CD4-positive, alpha-beta T cell treated with Interleukin-12 subunit alpha and Interleukin-12 subunit beta, for 1 hour (primary cell): ENCODE results near the gene CYLD.

ENCODE experiments used
- DNase-seq: peaks from one replicate; pipeline ENCODE4 v3.0.0-alpha.2; 2020

Gene CYLD

DNA sequence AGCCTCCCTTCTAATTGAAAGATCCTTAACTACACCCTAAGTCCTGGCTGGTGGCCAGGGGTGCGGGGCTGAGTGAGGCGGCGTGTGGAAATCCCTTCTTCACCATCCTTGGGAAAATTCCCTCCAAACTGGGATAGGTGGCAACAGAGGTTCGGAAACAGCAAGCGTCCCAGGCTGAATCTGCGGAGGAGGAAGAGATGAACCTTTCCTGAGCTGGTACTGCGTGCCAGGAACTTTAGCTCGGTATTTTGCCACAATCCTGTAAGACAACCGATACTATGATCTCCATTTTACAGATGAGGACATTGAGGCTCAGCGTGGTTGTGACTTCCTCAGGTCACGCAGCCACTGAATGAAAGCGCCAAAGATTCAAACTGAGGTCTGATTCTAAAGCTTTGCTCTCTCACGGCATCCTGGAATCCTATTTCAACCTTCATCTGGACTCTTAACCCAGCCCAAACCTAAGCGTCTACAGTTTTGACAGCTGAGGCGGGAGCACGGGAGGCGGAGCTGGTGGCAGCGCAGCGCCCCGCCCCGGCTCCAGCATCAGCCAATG is 583 bp upstream of the CYLD start:
- no peak for DNase-seq

DNA sequence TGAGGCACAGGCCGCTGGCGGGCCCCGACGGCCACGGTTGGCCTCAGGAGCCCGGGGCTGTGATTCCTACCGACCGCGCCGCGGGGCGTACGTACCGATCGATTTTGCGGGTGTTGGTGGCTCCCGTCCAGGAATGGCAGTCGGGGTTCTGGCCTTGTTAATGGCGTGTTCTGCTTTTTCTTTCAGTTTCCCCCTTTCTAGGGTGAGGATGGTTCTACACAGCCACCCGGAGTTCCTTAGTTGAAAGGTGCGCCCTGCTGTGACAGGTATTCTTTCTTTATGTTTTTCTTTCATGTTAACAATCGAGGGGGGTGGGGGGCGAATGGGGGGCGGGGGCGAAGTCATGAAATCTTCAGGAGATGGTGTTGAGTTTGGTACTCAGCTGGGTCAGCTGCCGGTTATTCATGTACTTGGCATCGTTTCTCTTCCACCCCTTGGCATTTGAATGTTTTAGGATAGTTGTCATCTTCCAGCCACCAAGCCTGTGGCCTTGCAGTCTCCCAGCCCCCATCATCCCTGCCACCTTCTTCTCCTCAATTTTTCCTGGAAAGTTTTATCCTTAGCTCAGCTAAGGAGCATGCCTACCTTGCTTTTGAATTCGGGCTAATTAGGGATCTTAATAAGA is 802 bp downstream of the CYLD start:
- DNase-seq, result peak; percentile 63

DNA sequence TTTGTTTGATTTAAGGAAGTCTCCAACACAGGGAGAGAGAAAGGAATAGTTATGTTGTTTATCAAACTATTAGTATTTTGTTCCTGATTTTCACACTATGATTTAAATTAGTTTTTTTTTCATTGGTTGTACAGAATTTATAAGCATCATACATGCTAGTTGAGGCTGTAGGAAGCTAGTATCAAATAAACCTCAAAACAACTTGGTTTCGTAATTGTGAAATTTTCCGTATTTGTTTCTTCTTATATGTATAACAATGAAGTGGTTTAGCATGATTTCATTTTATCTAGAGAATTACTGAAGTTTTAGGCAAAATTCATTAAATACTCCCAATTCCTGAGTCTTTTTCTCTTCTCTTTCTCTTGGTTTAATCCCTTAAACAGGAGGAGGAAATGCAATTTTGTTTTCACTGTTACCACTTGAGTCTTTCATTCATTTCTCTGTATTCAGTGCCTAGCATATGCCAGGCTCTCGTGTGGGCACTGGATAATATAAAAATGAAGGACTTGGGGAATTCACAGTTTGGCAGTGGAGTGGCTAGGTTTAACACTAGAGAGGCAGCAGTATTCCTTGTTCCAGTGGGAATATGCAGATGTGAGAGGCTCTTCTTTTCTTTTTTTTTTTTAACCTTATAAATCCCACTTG is 1.8 kb downstream of the CYLD start:
- DNase-seq, result no peak

DNA sequence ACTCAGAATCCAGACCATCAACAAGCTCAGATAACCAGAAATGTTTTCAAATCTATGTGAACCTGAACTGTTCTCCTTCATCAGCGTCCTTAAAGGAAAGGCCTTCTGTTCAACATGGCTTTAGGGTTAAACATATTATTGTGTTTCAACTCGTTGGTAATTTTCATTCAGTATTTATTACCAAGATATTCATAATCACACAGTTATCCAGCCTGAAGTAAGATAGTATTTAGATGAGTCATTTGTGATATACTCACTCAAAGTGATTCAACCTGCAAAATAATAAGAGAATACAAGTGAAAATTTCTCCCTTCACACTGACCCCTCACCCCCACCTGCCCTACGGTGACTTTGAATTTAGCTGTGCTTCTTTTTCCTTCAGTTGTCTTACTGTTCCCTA is 3.0 kb downstream of the CYLD start:
- DNase-seq, result no peak

DNA sequence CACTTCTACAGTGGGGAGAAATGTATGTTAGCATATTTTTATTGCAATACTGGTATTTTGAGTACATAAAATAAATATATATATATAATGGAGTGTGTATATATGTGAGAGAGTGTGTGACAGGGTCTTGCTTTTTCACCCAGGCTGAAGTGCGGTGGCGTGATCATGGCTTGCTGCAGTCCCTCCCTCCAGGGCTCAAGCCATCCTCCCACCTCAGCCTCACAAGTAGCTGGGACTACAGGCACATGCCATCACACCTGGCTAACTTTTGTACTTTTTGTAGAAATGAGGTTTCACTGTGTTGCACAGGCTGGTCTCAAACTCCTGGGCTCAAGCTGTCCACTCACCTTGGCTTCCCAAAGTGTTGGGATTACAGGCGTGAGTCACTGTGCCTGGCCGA is 4.1 kb downstream of the CYLD start:
- DNase-seq, result no peak

DNA sequence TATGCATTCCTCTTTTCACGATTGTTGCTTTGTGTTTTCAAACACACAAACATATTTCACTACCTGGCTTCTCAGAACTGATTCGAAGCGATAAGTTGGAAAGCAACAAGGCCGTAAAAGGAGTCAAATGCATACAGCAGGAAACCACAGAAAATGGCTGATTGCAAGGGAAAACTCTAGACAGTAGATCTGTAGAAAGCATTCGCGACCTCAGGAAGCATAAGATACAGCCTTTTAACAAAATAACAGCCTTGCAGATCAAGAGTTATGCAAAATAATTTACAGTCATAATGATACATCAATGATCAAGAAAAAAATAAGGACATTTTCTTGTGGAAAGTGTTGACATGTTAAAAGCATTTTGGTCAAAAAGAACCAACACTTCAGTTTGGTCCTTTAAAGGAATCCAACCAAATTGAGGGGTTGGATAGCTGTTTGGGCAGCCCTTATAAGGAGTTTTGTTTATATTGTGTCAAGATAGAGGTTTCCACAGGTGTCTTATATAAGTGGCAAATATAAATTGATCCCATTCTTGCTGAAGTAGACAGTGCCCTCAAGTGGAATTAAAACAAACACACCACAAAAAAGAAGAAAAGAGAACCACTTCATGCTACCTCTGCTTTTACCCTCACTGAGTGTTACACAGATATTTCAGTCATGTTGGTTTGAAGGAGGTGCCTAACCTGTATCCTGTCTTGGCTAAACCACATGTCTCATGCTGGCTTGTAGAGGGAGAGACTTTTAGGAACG is 5.5 kb downstream of the CYLD start:
- DNase-seq, result peak; percentile 72

DNA sequence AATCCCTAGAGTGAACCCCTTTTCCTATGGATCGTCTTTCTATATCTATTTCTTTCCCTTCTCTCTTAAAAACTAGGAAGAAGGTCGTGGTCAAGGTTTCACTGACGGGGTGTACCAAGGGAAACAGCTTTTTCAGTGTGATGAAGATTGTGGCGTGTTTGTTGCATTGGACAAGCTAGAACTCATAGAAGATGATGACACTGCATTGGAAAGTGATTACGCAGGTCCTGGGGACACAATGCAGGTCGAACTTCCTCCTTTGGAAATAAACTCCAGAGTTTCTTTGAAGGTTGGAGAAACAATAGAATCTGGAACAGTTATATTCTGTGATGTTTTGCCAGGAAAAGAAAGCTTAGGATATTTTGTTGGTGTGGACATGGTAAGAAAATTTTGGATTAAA is 9.6 kb downstream of the CYLD start:
- DNase-seq, result no peak

DNA sequence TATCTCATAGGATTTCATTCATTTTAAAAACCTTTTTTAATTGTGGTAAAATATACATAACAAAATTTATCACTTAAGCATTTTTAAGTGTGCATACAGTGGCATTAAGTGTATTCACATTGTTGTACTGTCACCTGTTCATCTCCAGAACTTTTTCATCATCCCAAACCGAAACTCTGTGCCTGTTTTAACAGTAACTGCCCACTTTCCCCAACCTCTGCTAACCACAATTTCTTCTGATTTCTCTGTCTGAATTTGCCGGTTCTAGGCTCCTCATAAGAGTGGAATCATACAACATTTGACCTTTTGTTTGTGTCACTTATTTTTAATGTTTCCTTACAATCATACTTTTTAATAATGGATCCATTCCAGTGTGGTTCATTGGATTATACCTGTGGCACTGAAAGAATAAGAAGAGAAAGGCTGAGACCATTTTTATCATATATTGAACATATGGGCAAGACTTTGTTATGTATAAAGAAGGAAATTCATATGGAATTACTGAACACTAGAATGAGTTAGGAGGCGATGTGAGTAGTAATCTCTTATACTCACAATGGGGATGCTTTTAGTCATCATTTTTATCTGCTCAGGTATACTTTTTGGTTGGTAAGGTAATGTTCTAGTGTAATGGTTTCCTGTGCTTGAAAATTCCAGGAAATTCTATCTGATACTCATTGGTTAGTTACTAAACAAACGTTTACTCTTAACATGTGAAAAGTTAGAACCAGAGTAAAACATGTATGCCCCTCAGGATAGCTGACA is 10.8 kb downstream of the CYLD start:
- no peak for DNase-seq

DNA sequence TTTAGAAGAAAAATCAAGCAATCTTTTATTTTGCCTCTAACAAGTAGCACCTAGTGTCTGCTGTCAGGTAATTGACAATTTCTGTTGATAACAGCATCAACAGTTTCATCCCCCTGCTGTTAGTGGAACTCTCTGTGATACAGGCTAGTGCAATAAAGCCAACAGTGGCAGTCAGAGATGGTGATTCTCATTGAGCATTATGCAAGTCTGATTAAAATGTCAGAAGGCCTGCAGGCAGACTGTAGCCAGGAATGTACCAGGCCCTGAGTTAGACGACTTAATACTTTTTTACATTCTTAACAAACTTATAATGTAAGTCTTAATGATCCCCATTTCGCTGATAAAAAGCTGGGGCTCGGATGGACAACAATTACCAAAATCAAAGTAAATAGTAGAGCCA is 14.6 kb downstream of the CYLD start:
- no peak for DNase-seq

DNA sequence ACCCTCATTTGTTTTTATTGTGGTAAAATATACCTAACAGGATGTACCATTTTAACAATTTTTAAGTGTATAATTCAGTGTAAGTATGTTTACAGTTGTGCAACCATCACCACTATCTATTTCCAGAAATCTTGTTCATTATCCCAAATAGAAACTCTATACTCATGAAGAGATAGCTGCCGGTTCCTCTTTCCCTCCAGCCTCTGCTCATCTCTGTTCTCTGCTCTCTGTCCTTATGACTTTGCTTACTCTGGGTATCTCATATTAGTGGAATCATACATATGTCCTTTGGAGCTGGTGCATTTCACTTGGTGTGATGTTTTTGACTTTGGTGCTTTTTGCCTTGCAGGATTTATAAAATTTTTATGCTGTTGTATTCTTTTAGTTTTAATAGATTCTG is 19.4 kb downstream of the CYLD start:
- no peak for DNase-seq

DNA sequence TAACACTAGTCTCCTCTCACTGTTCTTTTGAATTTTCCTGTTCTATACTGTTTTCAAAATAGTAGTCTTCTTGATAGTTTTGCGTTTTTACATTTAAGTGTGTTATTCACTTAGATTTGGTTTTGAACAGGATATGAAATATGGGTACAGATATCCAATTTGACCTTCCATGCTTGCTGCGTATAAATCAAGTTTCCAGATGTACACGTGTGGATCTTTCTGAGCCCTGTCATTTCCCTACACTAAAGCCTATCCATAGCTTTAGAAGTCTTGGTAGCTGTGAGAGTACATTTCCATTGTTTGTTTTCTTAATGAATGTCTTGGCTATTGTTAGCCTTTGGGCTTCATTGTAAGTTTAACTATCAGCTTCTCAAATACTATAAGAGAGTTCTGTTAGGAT is 20.4 kb downstream of the CYLD start:
- DNase-seq, result no peak

DNA sequence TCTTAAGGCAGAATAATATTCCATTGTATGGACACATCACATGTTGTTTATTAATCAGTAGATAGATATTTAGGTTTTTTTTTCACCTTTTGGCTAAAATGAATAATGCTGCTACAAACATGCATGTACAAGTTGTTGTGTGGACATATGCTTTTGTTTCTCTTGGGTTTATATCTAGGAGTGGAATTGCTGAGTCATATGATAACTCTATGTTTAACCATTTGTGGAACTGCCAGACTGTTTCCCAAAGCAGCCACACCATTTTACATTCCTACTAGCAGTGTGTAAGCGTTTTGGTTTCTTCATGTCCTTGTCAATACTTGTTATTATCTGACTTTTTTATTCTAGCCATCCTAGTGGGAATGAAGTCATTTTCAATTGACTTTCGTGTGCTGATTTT is 21.3 kb downstream of the CYLD start:
- no peak for DNase-seq

DNA sequence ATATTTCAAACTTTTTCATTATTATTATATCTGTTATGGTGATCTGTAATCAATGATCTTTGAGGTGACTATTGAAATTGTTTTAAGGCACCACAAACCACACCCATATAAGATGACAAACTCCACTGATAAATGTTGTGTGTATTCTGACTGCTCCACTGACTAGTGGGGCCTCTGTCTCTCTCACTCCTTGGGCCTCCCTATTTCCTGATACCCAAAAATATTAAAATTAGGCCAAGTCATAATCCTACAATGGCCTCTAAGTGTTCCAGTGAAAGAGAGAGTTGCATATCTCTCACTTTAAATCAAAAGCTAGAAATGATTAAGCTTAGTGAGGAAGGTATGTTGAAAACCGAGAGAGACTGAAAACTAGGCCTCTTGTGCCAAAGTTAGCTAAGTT is 23.4 kb downstream of the CYLD start:
- DNase-seq, result no peak

DNA sequence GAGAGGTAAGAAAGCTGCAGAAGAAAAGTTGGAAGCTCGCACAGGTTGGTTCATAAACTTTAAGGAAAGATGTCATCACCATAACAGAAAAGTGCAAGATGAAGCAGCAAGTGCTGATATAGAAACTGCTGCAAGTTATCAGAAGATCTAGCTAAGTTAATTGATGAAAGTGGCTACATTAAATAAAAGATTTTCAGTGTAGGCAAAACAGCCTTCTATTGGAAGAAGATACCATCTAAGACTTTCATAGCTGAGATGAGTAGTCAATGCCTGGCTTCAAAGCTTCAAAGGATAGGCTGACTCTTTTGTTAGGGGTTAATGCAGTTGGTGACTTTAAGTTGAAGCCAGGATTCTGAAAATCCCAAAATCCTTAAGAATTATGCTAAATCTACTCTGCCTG is 24.0 kb downstream of the CYLD start:
- DNase-seq, result no peak

DNA sequence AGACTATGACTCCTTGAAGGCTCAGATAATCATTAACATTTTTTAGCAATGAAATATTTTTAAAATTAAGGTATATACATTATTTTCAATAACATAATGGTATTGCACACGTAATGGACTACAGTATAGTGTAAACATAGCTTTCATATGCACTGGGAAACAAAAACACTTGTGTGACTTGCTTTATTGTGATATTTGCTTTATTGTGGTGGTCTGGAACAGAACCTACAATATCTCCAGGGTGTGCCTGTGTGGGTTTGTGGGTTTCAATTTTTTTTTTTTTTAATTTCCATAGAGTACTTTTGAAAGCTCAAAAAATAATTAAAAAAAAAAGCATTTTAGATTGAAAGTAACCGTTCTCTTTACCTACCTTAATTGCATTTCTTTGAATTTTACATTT is 25.3 kb downstream of the CYLD start:
- no peak for DNase-seq

DNA sequence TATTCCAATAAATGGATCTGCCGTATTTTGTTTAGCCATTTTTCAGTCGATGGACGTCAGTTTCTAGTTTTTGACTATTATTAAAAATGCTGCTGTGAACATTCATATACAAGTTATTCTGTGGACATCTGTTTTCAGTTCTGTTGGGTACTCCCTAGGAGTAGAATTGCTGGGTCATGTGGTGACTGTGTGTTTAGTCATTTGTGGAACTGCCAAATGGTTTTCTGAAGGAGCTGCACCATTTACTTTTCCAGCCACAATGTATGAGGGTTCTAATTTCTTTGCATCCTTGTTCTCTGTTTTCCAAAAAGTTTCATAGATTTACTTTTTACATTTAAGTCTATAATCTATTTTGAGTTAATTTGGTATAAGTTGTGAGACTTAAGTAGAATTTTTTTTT is 29.5 kb downstream of the CYLD start:
- DNase-seq, result no peak

DNA sequence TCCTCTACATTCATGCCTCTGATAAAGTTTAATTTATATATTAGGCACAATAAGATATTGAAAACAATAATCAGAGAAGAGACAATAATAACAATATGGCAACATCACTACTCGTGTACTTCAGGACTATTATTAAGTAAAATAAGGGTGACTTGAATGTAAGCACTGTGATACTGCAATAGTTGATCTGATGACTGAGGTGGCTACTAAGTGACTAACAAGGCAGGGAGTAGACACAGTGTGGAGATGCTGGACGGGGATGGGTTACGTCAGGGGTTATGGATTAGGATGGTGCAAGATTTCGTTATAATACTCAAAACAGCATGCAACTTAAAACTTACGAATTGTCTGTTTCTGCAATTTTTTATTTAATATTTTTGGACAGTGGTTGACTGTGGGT is 32.5 kb downstream of the CYLD start:
- DNase-seq, result no peak

DNA sequence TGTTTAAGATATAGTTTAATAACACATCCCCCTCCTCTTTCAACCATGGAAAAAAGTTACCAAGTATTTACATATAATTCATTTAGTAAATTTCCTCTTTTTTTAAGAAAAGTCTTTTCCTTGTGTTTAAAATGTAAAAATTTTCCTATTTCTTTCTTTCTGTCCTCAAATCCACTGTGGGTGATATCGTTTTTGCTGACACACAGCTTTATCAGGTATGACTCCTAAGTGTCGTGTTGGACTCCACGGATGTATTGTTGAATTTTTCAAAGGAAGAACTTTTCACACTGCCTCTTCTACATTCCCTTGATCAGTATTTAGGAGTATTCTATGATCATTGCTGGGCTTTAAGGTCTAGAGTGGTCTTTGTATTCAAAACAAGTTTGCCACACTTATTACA is 33.1 kb downstream of the CYLD start:
- no peak for DNase-seq

DNA sequence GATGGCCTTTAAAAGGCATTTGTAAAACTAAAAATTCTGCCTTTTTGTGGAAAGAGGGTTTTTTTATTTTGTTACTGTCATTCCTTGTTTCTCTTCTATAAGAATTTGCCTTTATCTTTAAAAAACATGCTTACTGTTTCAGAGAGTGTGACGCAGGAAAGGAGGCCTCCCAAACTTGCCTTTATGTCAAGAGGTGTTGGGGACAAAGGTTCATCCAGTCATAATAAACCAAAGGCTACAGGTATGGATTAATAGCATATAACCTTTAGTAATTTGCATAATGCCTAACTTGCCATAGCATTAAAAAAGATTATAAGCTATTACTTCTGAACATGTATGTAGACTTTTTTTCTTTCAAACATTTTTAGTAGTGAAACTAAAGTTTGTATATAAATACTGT is 34.2 kb downstream of the CYLD start:
- DNase-seq, result no peak

DNA sequence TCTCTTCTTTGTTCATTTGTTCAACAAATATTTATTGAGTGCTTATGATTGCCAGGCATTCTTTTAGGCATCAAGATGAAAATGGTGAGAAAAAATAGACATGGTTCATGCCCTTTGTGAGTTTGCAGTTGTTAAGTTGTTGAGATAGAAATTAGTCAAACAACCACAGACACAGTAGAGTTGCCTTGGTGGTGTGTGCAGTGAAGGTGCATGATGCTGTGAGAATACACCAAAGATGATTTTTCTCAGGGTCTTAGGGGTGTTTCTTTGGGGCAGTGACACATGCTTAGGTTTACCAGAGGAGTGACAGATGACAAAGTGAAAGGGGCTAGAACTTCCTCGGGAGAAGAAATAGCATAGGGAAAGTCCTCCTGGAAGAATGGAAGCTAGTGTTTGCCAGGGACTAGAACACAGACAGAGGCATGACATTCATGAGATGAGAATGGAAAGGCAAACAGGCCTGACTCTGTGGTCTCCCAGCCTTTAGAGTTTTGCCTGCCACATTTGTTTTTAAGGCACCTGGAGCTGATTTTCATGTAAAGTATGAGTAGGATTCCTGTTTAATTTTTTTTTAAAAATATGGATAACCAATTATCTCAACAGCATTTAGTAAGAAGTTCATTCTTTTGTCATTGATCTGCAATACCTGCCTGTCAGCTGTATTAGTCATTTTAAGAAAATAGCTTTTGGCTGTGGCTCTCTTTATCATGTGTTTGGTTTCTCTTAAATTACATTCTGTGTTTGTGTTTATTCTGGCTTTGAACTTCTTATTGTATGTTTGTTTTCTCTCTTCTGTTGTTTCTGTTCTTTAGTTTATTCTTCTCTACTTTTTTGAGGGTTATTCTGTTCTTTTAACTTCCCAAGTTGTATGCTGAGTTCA is 36.6 kb downstream of the CYLD start:
- DNase-seq, result no peak

DNA sequence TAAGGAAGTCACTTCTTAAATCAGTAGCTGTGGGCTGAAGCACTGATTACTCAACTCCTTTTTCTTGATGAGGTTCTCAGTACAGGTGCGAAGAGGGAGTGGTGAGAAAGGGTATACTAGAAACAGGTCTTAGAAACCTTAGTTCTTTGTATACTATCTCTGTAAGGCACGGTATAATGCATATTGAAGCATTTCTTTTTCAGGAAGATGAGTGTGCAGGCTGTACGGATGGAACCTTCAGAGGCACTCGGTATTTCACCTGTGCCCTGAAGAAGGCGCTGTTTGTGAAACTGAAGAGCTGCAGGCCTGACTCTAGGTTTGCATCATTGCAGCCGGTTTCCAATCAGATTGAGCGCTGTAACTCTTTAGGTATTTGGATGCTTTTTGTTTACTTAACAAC is 39.2 kb downstream of the CYLD start:
- peak; percentile 38 for DNase-seq

DNA sequence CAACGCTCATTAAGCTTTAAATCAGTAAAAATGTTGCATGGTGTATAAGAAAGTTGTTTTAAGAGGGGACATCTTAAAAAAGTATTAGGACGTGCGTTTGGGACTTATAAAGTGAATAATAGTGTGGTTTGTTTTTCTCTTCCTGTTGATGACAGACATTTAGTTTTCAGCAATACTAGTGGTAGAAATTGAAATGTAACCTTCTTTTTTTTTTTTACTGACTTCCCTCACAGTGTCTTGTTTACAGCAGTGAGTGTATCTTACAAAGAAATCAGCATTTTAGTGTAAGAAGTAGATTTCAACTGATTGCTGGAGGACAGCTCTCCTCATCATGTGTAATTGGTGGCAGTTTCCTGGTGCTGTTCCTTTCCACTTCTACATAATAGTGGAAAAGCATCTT is 39.6 kb downstream of the CYLD start:
- DNase-seq, result no peak
